GM12878 (cell line): ENCODE measurements around the gene RFT1. TPM values are rescaled to one million over a fixed set of nuclear protein-coding genes. Genes with fewer than 3 reads are reported as not detected.

Experiments used
- ATAC-seq: fragments of 200-7000 bp; cut with Tn5 transposase; 3 replicates; pipeline ENCODE4 v1.9.1; 2020; ENCODE audit warnings: mild to moderate bottlenecking, moderate library complexity
- BruUV-seq: library from RNA; stranded (reverse); fragments of 400-500 nt; replicated peaks from 2 replicates; lab custom pipeline; 2021; lab: Mats Ljungman, UMichigan
- CTCF ChIA-PET: fragments of 300-600 bp; sonication (Branson Sonifier 250); formaldehyde crosslinking; extraction: SDS; loops from one replicate; lab custom pipeline; 2021; ENCODE audit warnings: inconsistent platforms; lab: Yijun Ruan, JAX
- POLR2A ChIA-PET: fragments of 350-600 bp; formaldehyde crosslinking; extraction: SDS; loops from one replicate; lab custom pipeline; 2021; ENCODE audit warnings: inconsistent platforms; lab: Charles Lee
- RAD21 ChIA-PET: fragments of 300-600 bp; sonication (Branson Sonifier 250); formaldehyde crosslinking; loops from one replicate; lab custom pipeline; 2023; ENCODE audit warnings: antibody characterized with exemption; ENCODE audit not compliant: unreplicated experiment; lab: Charles Lee
- SMC1A ChIA-PET: fragments of 300-600 bp; sonication (Branson Sonifier 250); formaldehyde crosslinking; loops from one replicate; lab custom pipeline; 2023; ENCODE audit not compliant: unreplicated experiment, uncharacterized antibody; lab: Charles Lee
- DNase-seq: peaks from one replicate; pipeline ENCODE4 v3.0.0-alpha.2; 2011; ENCODE audit warnings: low read depth, low spot score
- FAIRE-seq: peaks from 3 replicates; lab custom pipeline; 2011; peaks lifted over from hg19 to GRCh38; lab: Jason Lieb, UNC
- H2AFZ ChIP-seq: 2 replicates; pipeline ENCODE4 v1.6.0; 2011; ENCODE audit warnings: low read depth, low read length, control low read depth; ENCODE audit not compliant: control insufficient read depth
- H3K27ac ChIP-seq: 2 replicates; pipeline ENCODE4 v1.5.1; 2011; ENCODE audit warnings: control low read depth; ENCODE audit not compliant: control insufficient read depth, insufficient read depth
- H3K27me3 ChIP-seq, 2 experiments: replicated peaks in 1 of 2; 2 replicates each; pipeline versions ENCODE4 v1.6.0 to v1.6.1; 2011; ENCODE audit warnings: low read length in 1 of 2; ENCODE audit not compliant: control insufficient read depth in 2 of 2, insufficient read depth in 2 of 2
- H3K36me3 ChIP-seq, 2 experiments: 2 replicates each; pipeline ENCODE4 v1.5.1; 2011; ENCODE audit warnings: low read length in 1 of 2; ENCODE audit not compliant: control insufficient read depth in 2 of 2, insufficient read depth in 2 of 2
- H3K4me1 ChIP-seq: 2 replicates; pipeline ENCODE4 v1.6.1; 2011; ENCODE audit warnings: mild to moderate bottlenecking, low read length, moderate library complexity, mixed read lengths; ENCODE audit not compliant: control insufficient read depth, insufficient read depth
- H3K4me2 ChIP-seq: 2 replicates; pipeline ENCODE4 v1.6.0; 2011; ENCODE audit warnings: control low read depth; ENCODE audit not compliant: control insufficient read depth, insufficient read depth
- H3K4me3 ChIP-seq: fragments of 200-600 bp; sonication (generic); 2 replicates; pipeline ENCODE4 v1.5.1; 2016
- H3K79me2 ChIP-seq: 2 replicates; pipeline ENCODE4 v1.6.0; 2011; ENCODE audit warnings: low read length; ENCODE audit not compliant: control insufficient read depth, insufficient read depth
- H3K9ac ChIP-seq: 2 replicates; pipeline ENCODE4 v1.8.0; 2011; ENCODE audit warnings: low read length, control low read depth, mixed read lengths; ENCODE audit not compliant: control insufficient read depth, insufficient read depth
- H3K9me3 ChIP-seq: replicated peaks from 3 replicates; pipeline ENCODE4 v1.5.1; 2011; ENCODE audit warnings: mild to moderate bottlenecking, low read length; ENCODE audit not compliant: control insufficient read depth, insufficient read depth
- H4K20me1 ChIP-seq: 2 replicates; pipeline ENCODE4 v1.6.0; 2011; ENCODE audit not compliant: control insufficient read depth, insufficient read depth
- BRCA1 ChIP-seq: IDR thresholded peaks from 2 replicates; pipeline ENCODE4 v1.6.1; 2011; ENCODE audit warnings: low read depth, low read length, improper control_type of control experiment
- DPF2 ChIP-seq: fragments of 450-650 bp; IDR thresholded peaks from 2 replicates; pipeline ENCODE4 v1.6.1; 2017; ENCODE audit warnings: mild to moderate bottlenecking
- IKZF2 ChIP-seq, 2 experiments: fragments of 450-650 bp; IDR thresholded peaks; 2 replicates each; pipeline ENCODE4 v1.6.1; 2017; ENCODE audit warnings: mild to moderate bottlenecking in 2 of 2, moderate library complexity in 2 of 2
- MXI1 ChIP-seq: fragments of 150-350 bp; IDR thresholded peaks from 2 replicates; pipeline ENCODE4 v1.6.1; 2011; ENCODE audit warnings: low read depth, mild to moderate bottlenecking, inconsistent platforms, low read length, improper control_type of control experiment
- POLR2A ChIP-seq: IDR thresholded peaks from 2 replicates; pipeline ENCODE4 v1.6.1; 2011; ENCODE audit warnings: low read depth, mild to moderate bottlenecking, low read length
- POLR2AphosphoS5 ChIP-seq: IDR thresholded peaks from 2 replicates; pipeline ENCODE4 v1.6.1; 2011; ENCODE audit warnings: mild to moderate bottlenecking, low read length, inconsistent platforms
- RELA ChIP-seq: fragments of 450-650 bp; IDR thresholded peaks from 2 replicates; pipeline ENCODE4 v1.8.0; 2014; ENCODE audit warnings: borderline replicate concordance; ENCODE audit not compliant: partially characterized antibody
- SMAD1 ChIP-seq: fragments of 450-650 bp; IDR thresholded peaks from 2 replicates; pipeline ENCODE4 v1.6.1; 2018; ENCODE audit warnings: mild to moderate bottlenecking, low read depth; ENCODE audit not compliant: partially characterized antibody
- SMC3 ChIP-seq: IDR thresholded peaks from 2 replicates; pipeline ENCODE4 v1.6.1; 2011; ENCODE audit warnings: low read length, improper control_type of control experiment, borderline replicate concordance
- YY1 ChIP-seq: IDR thresholded peaks from 2 replicates; pipeline ENCODE4 v1.6.1; 2011; ENCODE audit warnings: low read depth, mild to moderate bottlenecking, low read length
- ZBTB33 ChIP-seq: fragments of 450-650 bp; IDR thresholded peaks from 2 replicates; pipeline ENCODE4 v1.6.1; 2017; ENCODE audit warnings: mild to moderate bottlenecking
- ZSCAN29 ChIP-seq: fragments of 450-650 bp; IDR thresholded peaks from 2 replicates; pipeline ENCODE4 v1.6.1; 2017; ENCODE audit warnings: mild to moderate bottlenecking, moderate library complexity
- WGBS: methylation state at CpG from one replicate; pipeline ENCODE4 v1.1.6; 2016; ENCODE audit warnings: low lambda C conversion rate; ENCODE audit not compliant: insufficient replicate concordance, insufficient coverage; ENCODE audit errors: missing lambda C conversion rate; 5-methylcytosine and 5-hydroxymethylcytosine counted together
- in situ Hi-C: fragments of 300-500 bp; cut with MboI; formaldehyde crosslinking; loops from 9 replicates; pipeline ENCODE4 v1.14.3; 2018; ENCODE audit warnings: mixed read lengths
- intact Hi-C: fragments of 100-400 bp; cut with micrococcal nuclease; formaldehyde crosslinking; loops from one replicate; pipeline ENCODE4 v1.14.2; 2022; ENCODE audit not compliant: unreplicated experiment
- polyA plus RNA-seq, 11 experiments: library from polyadenylated mRNA; depleted of rRNA in 4 of 11; unstranded in 6 of 11; stranded (reverse) in 5 of 11; fragments of >200 nt; fragmentation: Nextera tagmentation in 4 of 11; fragmentation: Illumina TruSeq in 1 of 11; extraction: Ambion mirVana in 4 of 11; extraction: Trizol in 1 of 11; gene quantifications; 1 replicate in 1 of 11; 2 replicates in 10 of 11; pipeline versions ENCODE4 v1.2.1 to v1.2.3, GENCODE V29; 2011 to 2016; ENCODE audit warnings: inconsistent platforms in 2 of 11, missing spikeins in 2 of 11, low read depth in 1 of 11
- total RNA-seq, 4 experiments: library from RNA; depleted of rRNA in 3 of 4; stranded (reverse); fragments of >200 nt in 3 of 4; fragmentation: Illumina TruSeq in 1 of 4; extraction: Trizol in 1 of 4; gene quantifications; 2 replicates each; pipeline versions ENCODE4 v1.2.1 to v1.2.3, GENCODE V29; 2013 to 2021
- TF ChIP-seq, protein P1 (sequence below): fragments of 450-650 bp; IDR thresholded peaks from 2 replicates; pipeline ENCODE4 v1.6.1; 2018; ENCODE audit warnings: borderline replicate concordance, mild to moderate bottlenecking; ENCODE audit not compliant: partially characterized antibody

Gene RFT1
- total and polyA plus RNA-seq, 10 of the 15 experiments (the other 5 are each of a cell fraction or from before 2014, with no cell fraction given): 16.6 to 75.1 (median 34.5) TPM

GRCh38 chr3:53077476-53078220 lies 52.6 kb downstream of the RFT1 start:
- intact Hi-C loops (no loop called here), in situ Hi-C loops (loop anchor here (5.0 to 10.0 kb wide), 2 partner anchors 233 to 330 kb away; no protein-coding TSS in a partner anchor)
- 76% methylated on average over 10 of the region's 10 CpGs for WGBS
- ChIA-PET CTCF (no interaction called here), POLR2A (no interaction called here), SMC1A (no interaction called here), RAD21 (no interaction called here)
- TF ChIP-seq DPF2: no peak
- TF ChIP-seq SMC3: no peak
- no peak for TF ChIP-seq POLR2A
- no peak for TF ChIP-seq MXI1
- no peak for TF ChIP-seq POLR2AphosphoS5
- no peak for TF ChIP-seq SMAD1
- no peak for TF ChIP-seq IKZF2 (IDR thresholded peaks at IDR 0.05)
- ATAC-seq (no peak), DNase-seq (no peak), FAIRE-seq (no peak)
- Histone ChIP-seq H2AFZ (no peak overlapping the region), H3K9ac (no peak overlapping the region), H3K27me3 (no peaks in the 10 kb centered on the region), H3K4me1 (peaks cover 6% of the 10 kb centered on the region; the same call in 1 of the 2 replicates), H3K36me3 (no peaks in the 10 kb centered on the region), H4K20me1 (no peaks in the 10 kb centered on the region), H3K79me2 (no peaks in the 10 kb centered on the region), H3K9me3 (no peaks in the 10 kb centered on the region), H3K27ac (no peak overlapping the region), H3K4me3 (no peak overlapping the region), H3K4me2 (no peak overlapping the region)
- no TSS peak for BruUV-seq

- Histone ChIP-seq H3K27me3 (no peaks in the 10 kb centered on the region), H3K4me2 (no peak overlapping the region), H3K27ac (no peak overlapping the region), H3K9me3 (no peaks in the 10 kb centered on the region), H3K4me3 (no peak overlapping the region), H3K79me2 (no peaks in the 10 kb centered on the region), H4K20me1 (no peaks in the 10 kb centered on the region), H2AFZ (no peak overlapping the region), H3K4me1 (peaks cover 9% of the 10 kb centered on the region), H3K36me3 (no peaks in the 10 kb centered on the region), H3K9ac (no peak overlapping the region)
- no TSS peak for BruUV-seq
- DNase-seq (no peak), FAIRE-seq (no peak), ATAC-seq (no peak)
- ChIA-PET POLR2A (no interaction called here), SMC1A (interaction anchor here (2.0 kb wide), 1 partner anchor 27 kb away, joined by 6 read pairs; no protein-coding TSS in a partner anchor), RAD21 (no interaction called here), CTCF (no interaction called here)
- intact Hi-C loops: no loop called here
- WGBS: 80% methylated on average over 3 of the region's 3 CpGs
- in situ Hi-C loops: loop anchor here (5.0 to 10.0 kb wide), 2 partner anchors 231 to 328 kb away; no protein-coding TSS in a partner anchor
- TF ChIP-seq YY1: no peak
- TF ChIP-seq ZBTB33: no peak
- TF ChIP-seq, protein P1, sequence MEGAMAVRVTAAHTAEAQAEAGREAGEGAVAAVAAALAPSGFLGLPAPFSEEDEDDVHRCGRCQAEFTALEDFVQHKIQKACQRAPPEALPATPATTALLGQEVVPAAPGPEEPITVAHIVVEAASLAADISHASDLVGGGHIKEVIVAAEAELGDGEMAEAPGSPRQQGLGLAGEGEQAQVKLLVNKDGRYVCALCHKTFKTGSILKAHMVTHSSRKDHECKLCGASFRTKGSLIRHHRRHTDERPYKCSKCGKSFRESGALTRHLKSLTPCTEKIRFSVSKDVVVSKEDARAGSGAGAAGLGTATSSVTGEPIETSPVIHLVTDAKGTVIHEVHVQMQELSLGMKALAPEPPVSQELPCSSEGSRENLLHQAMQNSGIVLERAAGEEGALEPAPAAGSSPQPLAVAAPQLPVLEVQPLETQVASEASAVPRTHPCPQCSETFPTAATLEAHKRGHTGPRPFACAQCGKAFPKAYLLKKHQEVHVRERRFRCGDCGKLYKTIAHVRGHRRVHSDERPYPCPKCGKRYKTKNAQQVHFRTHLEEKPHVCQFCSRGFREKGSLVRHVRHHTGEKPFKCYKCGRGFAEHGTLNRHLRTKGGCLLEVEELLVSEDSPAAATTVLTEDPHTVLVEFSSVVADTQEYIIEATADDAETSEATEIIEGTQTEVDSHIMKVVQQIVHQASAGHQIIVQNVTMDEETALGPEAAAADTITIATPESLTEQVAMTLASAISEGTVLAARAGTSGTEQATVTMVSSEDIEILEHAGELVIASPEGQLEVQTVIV: no peak
- no peak for TF ChIP-seq RELA
- TF ChIP-seq BRCA1: no peak
- no peak for TF ChIP-seq ZSCAN29
Observed at GRCh38 chr3:53075743-53076140, 54.5 kb downstream of the RFT1 start.
